Fibroblast of lung (primary cell): ENCODE results near the gene MED26. TPM values are rescaled to one million over a fixed set of nuclear protein-coding genes. Genes with fewer than 3 reads are reported as not detected.
A peak's percentile ranks its signal among the peaks of the same experiment; 100 is the strongest.

ENCODE experiments used
- DNase-seq, 2 donors: peaks; one replicate each; pipeline versions ENCODE4 v3.0.0 to v3.0.0-alpha.2; 2010; ENCODE audit warnings: low read depth in 2 of 2
- H2AFZ ChIP-seq: 2 replicates; pipeline ENCODE4 v1.5.1; 2012; ENCODE audit warnings: low read length, control low read depth, inconsistent platforms
- H3K27ac ChIP-seq: 2 replicates; pipeline ENCODE4 v1.5.1; 2011; ENCODE audit warnings: low read length, control low read depth; ENCODE audit not compliant: insufficient read depth
- H3K27me3 ChIP-seq: 2 replicates; pipeline ENCODE4 v1.5.1; 2011; ENCODE audit warnings: mild to moderate bottlenecking, low read length; ENCODE audit not compliant: control insufficient read depth, insufficient read depth
- H3K36me3 ChIP-seq: 2 replicates; pipeline ENCODE4 v1.5.1; 2011; ENCODE audit warnings: low read length; ENCODE audit not compliant: control insufficient read depth, insufficient read depth
- H3K4me1 ChIP-seq: 2 replicates; pipeline ENCODE4 v1.5.1; 2011; ENCODE audit warnings: low read length; ENCODE audit not compliant: control insufficient read depth, insufficient read depth; ENCODE audit errors: extremely low read depth
- H3K4me2 ChIP-seq: 2 replicates; pipeline ENCODE4 v1.5.1; 2011; ENCODE audit warnings: low read length, control low read depth; ENCODE audit not compliant: insufficient read depth; ENCODE audit errors: extremely low read depth
- H3K4me3 ChIP-seq, 4 experiments: fragments of 200-600 bp in 1 of 4; sonication (generic) in 1 of 4; replicated peaks in 1 of 4; 2 replicates each; pipeline ENCODE4 v1.5.1; 2011 to 2016; ENCODE audit warnings: low read length in 4 of 4, low read depth in 3 of 4, mild to moderate bottlenecking in 3 of 4, control low read depth in 2 of 4, inconsistent platforms in 1 of 4, mixed read lengths in 1 of 4; ENCODE audit not compliant: insufficient read depth in 1 of 4; ENCODE audit errors: control extremely low read depth in 1 of 4
- H3K79me2 ChIP-seq: 2 replicates; pipeline ENCODE4 v1.5.1; 2012; ENCODE audit warnings: mild to moderate bottlenecking, low read length, inconsistent platforms; ENCODE audit not compliant: control insufficient read depth, insufficient read depth
- H3K9ac ChIP-seq: 2 replicates; pipeline ENCODE4 v1.5.1; 2011; ENCODE audit warnings: mild to moderate bottlenecking, low read length, control low read depth; ENCODE audit not compliant: insufficient read depth
- H3K9me3 ChIP-seq: 2 replicates; pipeline ENCODE4 v1.5.1; 2012; ENCODE audit warnings: low read depth, low read length; ENCODE audit not compliant: control insufficient read depth, insufficient read depth
- H4K20me1 ChIP-seq: 2 replicates; pipeline ENCODE4 v1.5.1; 2011; ENCODE audit warnings: low read length; ENCODE audit not compliant: control insufficient read depth, insufficient read depth; ENCODE audit errors: extremely low read depth
- EZH2 ChIP-seq: IDR thresholded peaks from 2 replicates; pipeline ENCODE4 v1.5.1; 2012; ENCODE audit warnings: low read length, control low read depth, mild to moderate bottlenecking; ENCODE audit errors: missing control alignments
- polyA plus RNA-seq, 2 donors: library from polyadenylated mRNA; depleted of rRNA in 1 of 2; stranded (reverse) in 1 of 2; unstranded in 1 of 2; fragments of >200 nt; gene quantifications; 2 replicates each; pipeline ENCODE4 v1.2.1, GENCODE V29; 2011 to 2012; ENCODE audit warnings: missing spikeins in 1 of 2
- total RNA-seq: library from RNA; depleted of rRNA; stranded (reverse); fragments of >200 nt; gene quantifications from 2 replicates; pipeline ENCODE4 v1.2.1, GENCODE V29; 2014
- TF ChIP-seq, protein P1 (sequence below), 2 donors: IDR thresholded peaks in 1 of 2; conservative IDR thresholded peaks in 1 of 2; 1 replicate in 1 of 2; 2 replicates in 1 of 2; pipeline ENCODE4 v1.5.1; 2011 to 2012; ENCODE audit warnings: low read length in 2 of 2, control low read depth in 1 of 2, inconsistent platforms in 1 of 2, low read depth in 1 of 2, mild to moderate bottlenecking in 1 of 2

The MED26 gene
- total and polyA plus RNA-seq, 2 donors (not counting 1 experiment from before 2014, with no cell fraction given) = 3.7 to 4.5 TPM

DNA sequence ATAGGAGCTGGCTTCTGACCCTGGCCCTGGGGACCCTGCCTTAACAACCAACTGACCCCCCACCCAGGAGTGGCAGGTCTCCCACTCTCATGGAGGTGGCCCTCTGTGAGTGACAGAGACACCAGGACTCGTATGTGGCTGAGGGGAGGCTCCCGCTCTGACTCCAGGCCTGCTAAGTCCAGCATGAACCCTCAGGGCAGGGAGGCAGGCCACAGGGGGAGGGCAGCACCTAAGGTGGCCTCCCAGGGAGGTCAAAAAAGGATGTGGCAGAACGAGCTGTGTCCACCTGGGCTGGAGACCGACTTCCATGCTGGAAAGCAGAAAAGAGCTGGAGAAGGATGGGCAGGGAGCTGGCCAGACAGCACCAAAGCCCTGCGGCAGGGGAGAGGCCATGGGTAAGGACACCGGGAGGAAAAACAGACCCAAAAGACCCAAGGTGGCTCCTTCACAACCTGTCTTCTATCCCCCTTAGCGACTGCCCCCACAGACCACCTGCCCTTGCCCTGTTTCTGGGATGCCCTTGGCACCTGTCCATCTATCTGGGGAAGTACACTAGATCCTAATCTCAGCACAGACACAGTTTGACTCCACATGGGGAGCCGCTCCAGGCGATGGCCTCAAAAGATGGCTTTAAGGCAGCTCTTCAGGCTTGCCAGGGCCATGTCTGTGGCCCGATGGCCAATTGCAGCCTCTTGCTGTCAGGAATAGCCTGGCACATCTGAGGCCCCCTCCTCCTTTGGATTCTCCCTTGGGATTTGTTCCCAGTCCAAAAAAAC, 45.3 kb downstream of the MED26 start:
- Histone ChIP-seq H4K20me1 (peaks cover 4% of the 10 kb centered on the region), H3K9me3 (no peaks in the 10 kb centered on the region), H3K4me3 (no peak overlapping the region), H3K9ac (no peak overlapping the region), H3K27ac (peak overlapping the region; percentile 32), H3K36me3 (peaks cover 7% of the 10 kb centered on the region), H3K27me3 (no peaks in the 10 kb centered on the region), H3K4me2 (no peak overlapping the region), H2AFZ (no peak overlapping the region), H3K4me1 (peaks cover 14% of the 10 kb centered on the region), H3K79me2 (peaks cover 88% of the 10 kb centered on the region)
- no peak for TF ChIP-seq EZH2
- TF ChIP-seq, protein P1, sequence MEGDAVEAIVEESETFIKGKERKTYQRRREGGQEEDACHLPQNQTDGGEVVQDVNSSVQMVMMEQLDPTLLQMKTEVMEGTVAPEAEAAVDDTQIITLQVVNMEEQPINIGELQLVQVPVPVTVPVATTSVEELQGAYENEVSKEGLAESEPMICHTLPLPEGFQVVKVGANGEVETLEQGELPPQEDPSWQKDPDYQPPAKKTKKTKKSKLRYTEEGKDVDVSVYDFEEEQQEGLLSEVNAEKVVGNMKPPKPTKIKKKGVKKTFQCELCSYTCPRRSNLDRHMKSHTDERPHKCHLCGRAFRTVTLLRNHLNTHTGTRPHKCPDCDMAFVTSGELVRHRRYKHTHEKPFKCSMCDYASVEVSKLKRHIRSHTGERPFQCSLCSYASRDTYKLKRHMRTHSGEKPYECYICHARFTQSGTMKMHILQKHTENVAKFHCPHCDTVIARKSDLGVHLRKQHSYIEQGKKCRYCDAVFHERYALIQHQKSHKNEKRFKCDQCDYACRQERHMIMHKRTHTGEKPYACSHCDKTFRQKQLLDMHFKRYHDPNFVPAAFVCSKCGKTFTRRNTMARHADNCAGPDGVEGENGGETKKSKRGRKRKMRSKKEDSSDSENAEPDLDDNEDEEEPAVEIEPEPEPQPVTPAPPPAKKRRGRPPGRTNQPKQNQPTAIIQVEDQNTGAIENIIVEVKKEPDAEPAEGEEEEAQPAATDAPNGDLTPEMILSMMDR (conservative IDR thresholded peaks at IDR 0.05 in 1 of 2, IDR thresholded peaks at IDR 0.05 in 1 of 2; ENCODE audit: low read depth in 1 of 2, low read length in 2 of 2) = no peak
- DNase-seq = no peak

DNA sequence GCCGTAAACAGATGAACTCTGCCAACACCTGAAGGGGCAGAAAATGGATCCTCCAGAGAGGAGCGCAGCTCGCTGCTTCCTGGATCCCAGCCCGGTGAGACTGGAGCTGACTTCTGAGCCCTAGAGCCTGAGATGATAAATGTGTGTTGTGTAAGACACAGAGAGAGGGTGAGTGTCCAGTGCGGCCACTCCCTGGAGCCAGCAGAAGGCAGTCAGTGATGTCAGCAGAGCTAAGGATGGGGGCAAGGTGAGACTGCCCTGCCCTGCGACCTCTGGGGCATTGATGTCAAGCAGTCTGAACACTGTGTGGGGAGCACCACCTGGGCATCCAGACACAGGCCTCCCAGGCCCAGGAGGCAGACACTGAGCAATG, 46.0 kb downstream of the MED26 start:
- Histone ChIP-seq H3K79me2 (peaks cover 86% of the 10 kb centered on the region), H3K9ac (no peak overlapping the region), H4K20me1 (peaks cover 3% of the 10 kb centered on the region), H3K9me3 (no peaks in the 10 kb centered on the region), H3K4me2 (no peak overlapping the region), H3K36me3 (peaks cover 10% of the 10 kb centered on the region), H3K27ac (no peak overlapping the region), H3K27me3 (no peaks in the 10 kb centered on the region), H3K4me3 (no peak overlapping the region), H3K4me1 (peaks cover 14% of the 10 kb centered on the region), H2AFZ (no peak overlapping the region)
- TF ChIP-seq EZH2 = no peak
- TF ChIP-seq, protein P1 (conservative IDR thresholded peaks at IDR 0.05 in 1 of 2, IDR thresholded peaks at IDR 0.05 in 1 of 2; ENCODE audit: low read depth in 1 of 2, low read length in 2 of 2) = no peak
- DNase-seq = peak in 1 of 2 donors; percentile 31

DNA sequence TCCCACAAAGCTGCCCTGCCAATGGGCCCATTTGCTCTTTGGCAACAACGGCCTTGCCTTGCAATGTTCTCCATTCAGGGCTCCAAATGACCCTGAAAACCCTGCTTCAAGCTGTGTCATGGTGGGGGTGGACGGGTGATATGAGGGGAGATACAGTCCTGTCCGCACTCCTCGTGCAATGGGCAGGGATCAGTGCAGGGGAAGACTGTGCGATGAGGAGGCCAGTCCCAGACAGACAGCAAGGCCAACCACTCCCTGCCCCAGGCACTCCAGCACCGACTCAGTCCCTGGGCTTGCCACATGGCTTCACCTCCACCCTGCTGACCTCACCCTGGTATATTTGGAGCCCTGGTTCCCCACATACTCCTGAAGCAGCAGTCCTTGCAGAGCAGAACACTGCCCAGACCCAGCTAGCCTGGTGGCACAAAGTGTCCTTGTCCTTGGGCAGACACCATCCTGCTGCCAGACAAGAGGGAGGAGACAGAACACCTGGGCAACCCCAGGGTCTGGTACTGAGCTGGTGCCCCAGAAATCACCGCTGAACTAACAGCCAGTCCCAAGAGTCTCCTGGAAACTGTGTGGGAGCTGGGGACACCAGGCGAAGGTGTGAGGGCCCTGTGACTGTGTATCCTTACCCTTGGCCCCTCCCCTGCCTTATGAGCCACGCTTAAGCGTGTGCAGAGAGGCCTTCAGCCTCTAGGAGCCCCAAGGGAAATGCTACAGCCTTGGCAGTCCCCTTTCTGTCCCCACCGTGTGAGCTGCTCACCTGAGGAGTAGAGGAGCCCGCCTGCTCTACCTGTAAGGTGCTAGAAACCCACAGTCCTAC, 46.6 kb downstream of the MED26 start:
- TF ChIP-seq, protein P1 (conservative IDR thresholded peaks at IDR 0.05 in 1 of 2, IDR thresholded peaks at IDR 0.05 in 1 of 2; ENCODE audit: low read depth in 1 of 2, low read length in 2 of 2) = no peak
- no peak for TF ChIP-seq EZH2
- H3K4me1 ChIP-seq = peaks cover 14% of the 10 kb centered on the region
- H3K4me3 ChIP-seq = no peak overlapping the region
- peaks cover 3% of the 10 kb centered on the region for H4K20me1 ChIP-seq
- H3K27me3 ChIP-seq = no peaks in the 10 kb centered on the region
- peak overlapping the region; percentile 10 for H3K27ac ChIP-seq
- no peaks in the 10 kb centered on the region for H3K9me3 ChIP-seq
- H2AFZ ChIP-seq = no peak overlapping the region
- no peak for DNase-seq
- no peak overlapping the region for H3K9ac ChIP-seq
- H3K4me2 ChIP-seq = no peak overlapping the region
- peaks cover 12% of the 10 kb centered on the region for H3K36me3 ChIP-seq
- H3K79me2 ChIP-seq = peaks cover 88% of the 10 kb centered on the region
